ENCODE data around the gene NCS1.

Gene NCS1

GRCh38 chr9:130195638-130196037 lies 23.4 kb downstream of the NCS1 start:
- TF ChIP-seq CTCF (conservative IDR thresholded peaks at IDR 0.05), result no peak
- no peak overlapping the region for H3K27ac ChIP-seq

GRCh38 chr9:130196643-130197042 lies 24.4 kb downstream of the NCS1 start:
- no peak for TF ChIP-seq CTCF (conservative IDR thresholded peaks at IDR 0.05)
- H3K27ac ChIP-seq, result no peak overlapping the region

- no peak for TF ChIP-seq CTCF (conservative IDR thresholded peaks at IDR 0.05)
- no peak overlapping the region; the same call in 1 of the 2 replicates for H3K27ac ChIP-seq
These were observed 25.2 kb downstream of the NCS1 start for GRCh38 chr9:130197386-130197785.

GRCh38 chr9:130197888-130198287 lies 25.7 kb downstream of the NCS1 start:
- H3K27ac ChIP-seq, result no peak overlapping the region; the same call in 1 of the 2 replicates
- TF ChIP-seq CTCF (conservative IDR thresholded peaks at IDR 0.05), result no peak

GRCh38 chr9:130198501-130199179 lies 26.4 kb downstream of the NCS1 start:
- H3K27ac ChIP-seq, result no peak overlapping the region; the same call in 1 of the 2 replicates
- TF ChIP-seq CTCF (conservative IDR thresholded peaks at IDR 0.05), result no peak

- H3K27ac ChIP-seq, result no peak overlapping the region
- TF ChIP-seq CTCF (conservative IDR thresholded peaks at IDR 0.05), result no peak
These were observed 27.4 kb downstream of the NCS1 start for GRCh38 chr9:130199605-130200004.

GRCh38 chr9:130200038-130200849 lies 28.0 kb downstream of the NCS1 start:
- no peak for TF ChIP-seq CTCF (conservative IDR thresholded peaks at IDR 0.05)
- H3K27ac ChIP-seq, result no peak overlapping the region

Data from VCaP (cell line).